ENCODE measurements around the gene GLT8D1. TPM values are rescaled to one million over a fixed set of nuclear protein-coding genes. Genes with fewer than 3 reads are reported as not detected.
A peak's percentile ranks its signal among the peaks of the same experiment; 100 is the strongest.
"Not testable (repeated sequence)": the region's sequence is repeated elsewhere in the genome, so short reads cannot be mapped to it uniquely, and the experiment has no call there.

GLT8D1 gene
- total RNA-seq, 1 donor from 2014 or later, result 88.0 TPM

DNA sequence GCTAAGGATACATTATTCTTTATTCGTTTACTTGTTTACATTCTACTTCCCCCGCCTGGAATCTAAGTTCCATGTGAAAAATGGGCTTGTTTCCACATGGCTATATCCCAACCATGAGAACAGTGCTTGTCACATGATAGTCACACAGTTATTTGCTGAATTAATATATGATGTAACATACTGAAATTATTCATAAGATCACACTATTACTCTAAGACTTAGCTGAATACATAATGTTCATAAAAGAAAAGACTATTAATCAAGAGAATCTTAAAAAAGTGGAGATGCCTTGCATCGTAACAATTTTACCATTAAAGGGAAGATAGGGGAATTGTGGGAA is 26.4 kb downstream of the GLT8D1 start:
- Histone ChIP-seq H3K27ac (no peak overlapping the region), H3K79me2 (ENCODE audit: low read depth) (peaks cover 69% of the 10 kb centered on the region), H3K9ac (no peak overlapping the region), H2AFZ (replicated peaks) (no peak overlapping the region), H3K4me3 (no peak overlapping the region), H4K20me1 (ENCODE audit: low read depth) (peaks cover 9% of the 10 kb centered on the region), H3K4me2 (no peak overlapping the region), H3K27me3 (no peaks in the 10 kb centered on the region), H3K9me3 (ENCODE audit: low read depth) (no peaks in the 10 kb centered on the region), H3F3A (ENCODE audit: low read depth) (peaks cover 4% of the 10 kb centered on the region), H3K4me1 (peaks cover 2% of the 10 kb centered on the region), H3K36me3 (peaks cover 19% of the 10 kb centered on the region)
- no peaks in the 10 kb centered on the region for H3K9me3 Mint-ChIP-seq
- no peak overlapping the region for H3K27ac Mint-ChIP-seq
- peaks cover 12% of the 10 kb centered on the region for H3K4me1 Mint-ChIP-seq
- H3K36me3 Mint-ChIP-seq, result peaks cover 33% of the 10 kb centered on the region
- DNase-seq (ENCODE audit: low spot score), result no peak
- no peak overlapping the region for H3K4me3 Mint-ChIP-seq
- TF ChIP-seq, protein P1, sequence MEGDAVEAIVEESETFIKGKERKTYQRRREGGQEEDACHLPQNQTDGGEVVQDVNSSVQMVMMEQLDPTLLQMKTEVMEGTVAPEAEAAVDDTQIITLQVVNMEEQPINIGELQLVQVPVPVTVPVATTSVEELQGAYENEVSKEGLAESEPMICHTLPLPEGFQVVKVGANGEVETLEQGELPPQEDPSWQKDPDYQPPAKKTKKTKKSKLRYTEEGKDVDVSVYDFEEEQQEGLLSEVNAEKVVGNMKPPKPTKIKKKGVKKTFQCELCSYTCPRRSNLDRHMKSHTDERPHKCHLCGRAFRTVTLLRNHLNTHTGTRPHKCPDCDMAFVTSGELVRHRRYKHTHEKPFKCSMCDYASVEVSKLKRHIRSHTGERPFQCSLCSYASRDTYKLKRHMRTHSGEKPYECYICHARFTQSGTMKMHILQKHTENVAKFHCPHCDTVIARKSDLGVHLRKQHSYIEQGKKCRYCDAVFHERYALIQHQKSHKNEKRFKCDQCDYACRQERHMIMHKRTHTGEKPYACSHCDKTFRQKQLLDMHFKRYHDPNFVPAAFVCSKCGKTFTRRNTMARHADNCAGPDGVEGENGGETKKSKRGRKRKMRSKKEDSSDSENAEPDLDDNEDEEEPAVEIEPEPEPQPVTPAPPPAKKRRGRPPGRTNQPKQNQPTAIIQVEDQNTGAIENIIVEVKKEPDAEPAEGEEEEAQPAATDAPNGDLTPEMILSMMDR (IDR thresholded peaks at IDR 0.05), result no peak
- TF ChIP-seq EZH2 (IDR thresholded peaks at IDR 0.05), result no peak
- no peaks in the 10 kb centered on the region for H3K27me3 Mint-ChIP-seq (ENCODE audit: insufficient read depth, low read depth)

DNA sequence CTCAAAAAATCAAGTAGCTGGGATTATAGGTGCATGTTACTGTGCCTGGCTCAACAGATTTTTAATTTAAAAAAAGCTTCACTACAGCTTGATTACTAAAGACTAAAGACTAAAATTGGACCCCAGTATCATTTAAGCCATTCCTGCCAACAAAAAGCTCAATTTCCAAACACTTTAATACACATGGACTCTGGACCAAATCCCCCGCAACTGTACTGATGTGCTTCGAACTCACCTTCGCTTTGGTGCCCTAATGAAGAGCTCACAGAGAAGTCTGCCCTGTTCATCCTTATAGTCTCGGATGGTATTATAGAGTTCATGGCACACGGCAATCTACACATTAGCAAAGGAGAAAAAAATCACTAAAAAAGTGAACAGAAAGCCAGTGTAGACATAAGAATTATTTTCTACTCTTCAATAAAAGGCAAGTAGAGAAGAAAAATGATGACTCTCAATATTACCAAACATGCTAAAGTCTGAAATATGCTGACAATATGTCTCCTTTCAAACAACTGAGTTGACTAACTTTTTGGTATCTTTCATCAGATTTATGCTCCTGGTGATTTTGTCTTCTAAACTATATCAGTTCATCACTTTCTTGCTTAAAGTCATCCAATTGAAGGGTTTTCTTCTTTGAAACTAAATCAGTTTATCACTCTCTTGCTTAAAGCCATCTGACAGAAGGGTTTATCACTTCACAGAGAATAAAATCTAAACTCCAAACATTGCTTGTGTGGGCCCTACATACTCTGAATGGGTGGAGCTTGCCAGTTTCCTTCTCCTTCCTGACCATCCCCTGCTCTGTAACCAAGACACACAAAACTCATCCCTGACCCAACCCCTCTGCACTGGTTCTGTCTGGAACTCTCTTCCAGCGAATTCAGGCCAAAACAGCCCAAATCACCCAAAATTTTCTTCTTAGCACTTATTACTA is 27.1 kb downstream of the GLT8D1 start:
- Histone ChIP-seq H3K4me1 (no peaks in the 10 kb centered on the region), H3K9ac (no peak overlapping the region), H3K27me3 (no peaks in the 10 kb centered on the region), H3K27ac (no peak overlapping the region), H3F3A (ENCODE audit: low read depth) (peaks cover 4% of the 10 kb centered on the region), H2AFZ (replicated peaks) (no peak overlapping the region), H3K36me3 (peaks cover 19% of the 10 kb centered on the region), H3K9me3 (ENCODE audit: low read depth) (no peaks in the 10 kb centered on the region), H3K4me3 (no peak overlapping the region), H4K20me1 (ENCODE audit: low read depth) (peaks cover 9% of the 10 kb centered on the region), H3K79me2 (ENCODE audit: low read depth) (peaks cover 69% of the 10 kb centered on the region), H3K4me2 (no peak overlapping the region)
- Mint-ChIP-seq H3K4me1 (peaks cover 11% of the 10 kb centered on the region), H3K4me3 (no peak overlapping the region), H3K9me3 (no peaks in the 10 kb centered on the region), H3K27ac (peak overlapping the region; percentile 80), H3K36me3 (peaks cover 33% of the 10 kb centered on the region), H3K27me3 (ENCODE audit: insufficient read depth, low read depth) (no peaks in the 10 kb centered on the region)
- TF ChIP-seq EZH2phosphoT487 (IDR thresholded peaks at IDR 0.05), result no peak
- no peak for TF ChIP-seq EZH2 (IDR thresholded peaks at IDR 0.05)
- TF ChIP-seq, protein P1 (IDR thresholded peaks at IDR 0.05), result no peak
- no peak for DNase-seq (ENCODE audit: low spot score)

DNA sequence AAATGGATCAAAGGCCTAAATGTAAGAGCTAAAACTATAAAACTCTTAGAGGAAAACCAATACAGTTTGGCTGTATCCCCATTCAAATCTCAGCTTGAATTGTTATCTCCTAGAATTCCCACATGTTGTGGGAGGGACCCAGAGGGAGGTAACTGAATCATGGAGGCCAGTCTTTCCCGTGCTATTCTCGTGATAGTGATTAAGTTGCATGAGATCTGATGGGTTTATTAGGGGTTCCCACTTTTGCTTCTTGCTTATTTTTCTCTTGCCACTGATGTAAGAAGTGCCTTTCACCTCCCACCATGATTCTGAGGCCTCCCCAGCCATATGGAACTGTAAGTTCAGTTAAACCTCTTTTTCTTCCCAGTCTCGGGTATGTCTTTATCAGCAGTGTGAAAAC is 29.4 kb downstream of the GLT8D1 start:
- H3K4me3 Mint-ChIP-seq; H3K9me3 ChIP-seq (ENCODE audit: low read depth); H3K27me3 ChIP-seq; H3K4me1 ChIP-seq; H4K20me1 ChIP-seq (ENCODE audit: low read depth); H3K27me3 Mint-ChIP-seq (ENCODE audit: insufficient read depth, low read depth); H3K27ac ChIP-seq; H3K27ac Mint-ChIP-seq; DNase-seq (ENCODE audit: low spot score); H3K9me3 Mint-ChIP-seq; H3K4me1 Mint-ChIP-seq; H3K4me3 ChIP-seq; H3F3A ChIP-seq (ENCODE audit: low read depth); H2AFZ ChIP-seq (replicated peaks); H3K9ac ChIP-seq; H3K4me2 ChIP-seq: not testable (repeated sequence)
- Histone ChIP-seq H3K36me3 (peaks cover 19% of the 10 kb centered on the region), H3K79me2 (ENCODE audit: low read depth) (peaks cover 66% of the 10 kb centered on the region)
- H3K36me3 Mint-ChIP-seq, result peaks cover 40% of the 10 kb centered on the region

DNA sequence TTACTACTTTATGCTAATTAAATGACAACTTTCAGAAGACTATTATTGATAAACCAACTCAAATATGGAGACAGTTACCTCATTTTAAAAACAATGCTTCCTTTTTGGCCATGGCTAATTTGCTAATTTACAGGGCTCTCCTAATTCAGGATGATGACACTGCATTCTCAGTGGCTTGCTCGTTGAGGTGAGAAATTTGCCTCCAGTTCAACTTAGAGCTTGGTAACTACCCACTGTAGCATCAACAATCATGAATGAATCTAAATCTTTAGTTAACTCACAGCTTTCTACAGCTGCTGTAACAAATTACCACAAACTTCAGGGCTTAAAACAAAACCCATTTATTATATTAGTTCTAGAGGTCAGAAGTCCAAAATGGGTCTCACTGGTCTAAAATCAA is 33.9 kb downstream of the GLT8D1 start:
- H3K4me2 ChIP-seq, result no peak overlapping the region
- H3K4me1 ChIP-seq, result no peaks in the 10 kb centered on the region
- no peaks in the 10 kb centered on the region for H3K4me1 Mint-ChIP-seq
- peaks cover 57% of the 10 kb centered on the region for H3K79me2 ChIP-seq (ENCODE audit: low read depth)
- no peaks in the 10 kb centered on the region for H3K27me3 ChIP-seq
- no peak for DNase-seq (ENCODE audit: low spot score)
- H4K20me1 ChIP-seq (ENCODE audit: low read depth), result peaks cover 4% of the 10 kb centered on the region
- no peak overlapping the region for H3K4me3 ChIP-seq
- H3K36me3 ChIP-seq, result peaks cover 6% of the 10 kb centered on the region
- H3K36me3 Mint-ChIP-seq, result peaks cover 30% of the 10 kb centered on the region
- H3K9me3 ChIP-seq (ENCODE audit: low read depth), result no peaks in the 10 kb centered on the region
- TF ChIP-seq EZH2phosphoT487 (IDR thresholded peaks at IDR 0.05) (no peak), EZH2 (IDR thresholded peaks at IDR 0.05) (no peak)
- TF ChIP-seq, protein P1 (IDR thresholded peaks at IDR 0.05), result no peak
- H3K9ac ChIP-seq, result no peak overlapping the region
- no peak overlapping the region for H3K27ac ChIP-seq
- H3K27ac Mint-ChIP-seq, result no peak overlapping the region
- H2AFZ ChIP-seq (replicated peaks), result no peak overlapping the region
- H3K9me3 Mint-ChIP-seq, result no peaks in the 10 kb centered on the region
- no peak overlapping the region for H3K4me3 Mint-ChIP-seq
- peaks cover 4% of the 10 kb centered on the region for H3F3A ChIP-seq (ENCODE audit: low read depth)
- no peaks in the 10 kb centered on the region for H3K27me3 Mint-ChIP-seq (ENCODE audit: insufficient read depth, low read depth)

Data from neural progenitor cell (in vitro differentiated cells).